HepG2 (cell line): Measurements from ENCODE around the gene TM9SF2. TPM values are rescaled to one million over a fixed set of nuclear protein-coding genes. Genes with fewer than 3 reads are reported as not detected.

Experiments
- ARHGAP35 ChIP-seq: sonication (generic); formaldehyde crosslinking; IDR thresholded peaks from 2 replicates; pipeline ENCODE4 v1.9.0; 2022; ENCODE audit warnings: mild to moderate bottlenecking, inconsistent platforms, moderate library complexity, missing genetic modification reagents, borderline replicate concordance
- ATRX ChIP-seq: sonication (generic); formaldehyde crosslinking; IDR thresholded peaks from 2 replicates; pipeline ENCODE4 v1.4.0; 2020; ENCODE audit warnings: missing genetic modification reagents, borderline replicate concordance
- CAMTA2 ChIP-seq: sonication (generic); formaldehyde crosslinking; IDR thresholded peaks from 2 replicates; pipeline ENCODE4 v1.4.0; 2020; ENCODE audit warnings: mild to moderate bottlenecking, missing genetic modification reagents, borderline replicate concordance
- CEBPG ChIP-seq: IDR thresholded peaks from 2 replicates; pipeline ENCODE4 v1.6.1; 2016
- FOSL2 ChIP-seq: sonication (generic); formaldehyde crosslinking; IDR thresholded peaks from 2 replicates; pipeline ENCODE4 v1.4.0; 2020; ENCODE audit warnings: missing genetic modification reagents
- HBP1 ChIP-seq: IDR thresholded peaks from 2 replicates; pipeline ENCODE4 v1.6.1; 2016; ENCODE audit warnings: low read depth, control low read depth
- IRF2 ChIP-seq: IDR thresholded peaks from 2 replicates; pipeline ENCODE4 v1.6.1; 2018; ENCODE audit warnings: missing genetic modification reagents, missing compliant biosample characterization
- JARID2 ChIP-seq: sonication (generic); formaldehyde crosslinking; IDR thresholded peaks from 2 replicates; pipeline ENCODE4 v1.8.1; 2023; ENCODE audit warnings: missing genetic modification reagents, inconsistent platforms; ENCODE audit not compliant: insufficient replicate concordance
- MAFG ChIP-seq: sonication (generic); formaldehyde crosslinking; IDR thresholded peaks from 2 replicates; pipeline ENCODE4 v1.5.1; 2020; ENCODE audit warnings: mild to moderate bottlenecking, missing genetic modification reagents
- PATZ1 ChIP-seq: sonication (generic); formaldehyde crosslinking; IDR thresholded peaks from 2 replicates; pipeline ENCODE4 v1.4.0; 2020; ENCODE audit warnings: missing genetic modification reagents
- POGZ ChIP-seq: sonication (generic); formaldehyde crosslinking; IDR thresholded peaks from 2 replicates; pipeline ENCODE4 v1.4.0; 2020; ENCODE audit warnings: mild to moderate bottlenecking, missing genetic modification reagents
- POLR2G ChIP-seq: fragments of 200-400 bp; formaldehyde crosslinking; IDR thresholded peaks from 2 replicates; pipeline ENCODE4 v1.6.1; 2018; ENCODE audit warnings: mild to moderate bottlenecking, low read depth, low read length, moderate library complexity
- PRDM15 ChIP-seq: sonication (generic); formaldehyde crosslinking; IDR thresholded peaks from 2 replicates; pipeline ENCODE4 v1.4.0; 2020; ENCODE audit warnings: missing genetic modification reagents
- REXO4 ChIP-seq: sonication (generic); formaldehyde crosslinking; IDR thresholded peaks from 2 replicates; pipeline ENCODE4 v1.8.0; 2022; ENCODE audit warnings: missing genetic modification reagents, mild to moderate bottlenecking, borderline replicate concordance
- RFXAP ChIP-seq: sonication (generic); formaldehyde crosslinking; IDR thresholded peaks from 2 replicates; pipeline ENCODE4 v1.4.0; 2020; ENCODE audit warnings: missing genetic modification reagents, borderline replicate concordance
- SIX4 ChIP-seq: sonication (generic); formaldehyde crosslinking; IDR thresholded peaks from 2 replicates; pipeline ENCODE4 v1.4.0; 2020; ENCODE audit warnings: missing genetic modification reagents
- SMARCC2 ChIP-seq: fragments of 450-650 bp; IDR thresholded peaks from 2 replicates; pipeline ENCODE4 v1.6.1; 2017; ENCODE audit warnings: antibody characterized with exemption, mild to moderate bottlenecking
- SRF ChIP-seq: IDR thresholded peaks from 2 replicates; pipeline ENCODE4 v1.6.1; 2011; ENCODE audit warnings: mild to moderate bottlenecking, low read depth, low read length, moderate library complexity
- YEATS2 ChIP-seq: sonication (generic); formaldehyde crosslinking; IDR thresholded peaks from 2 replicates; pipeline ENCODE4 v1.4.0; 2020; ENCODE audit warnings: missing genetic modification reagents, borderline replicate concordance
- YEATS4 ChIP-seq: sonication (generic); formaldehyde crosslinking; IDR thresholded peaks from 2 replicates; pipeline ENCODE4 v1.4.0; 2020; ENCODE audit warnings: missing genetic modification reagents, borderline replicate concordance
- ZNF382 ChIP-seq: sonication (generic); formaldehyde crosslinking; IDR thresholded peaks from 2 replicates; pipeline ENCODE4 v1.5.0; 2020; ENCODE audit warnings: missing genetic modification reagents, mild to moderate bottlenecking, borderline replicate concordance
- ZNF556 ChIP-seq: sonication (generic); formaldehyde crosslinking; IDR thresholded peaks from 2 replicates; pipeline ENCODE4 v1.4.0; 2020; ENCODE audit warnings: mild to moderate bottlenecking, missing genetic modification reagents, borderline replicate concordance
- ZNF766 ChIP-seq: sonication (generic); formaldehyde crosslinking; IDR thresholded peaks from 2 replicates; pipeline ENCODE4 v1.5.0; 2020; ENCODE audit warnings: missing genetic modification reagents, borderline replicate concordance
- ZNF83 ChIP-seq: sonication (generic); formaldehyde crosslinking; IDR thresholded peaks from 2 replicates; pipeline ENCODE4 v1.4.0; 2020; ENCODE audit warnings: missing genetic modification reagents, mild to moderate bottlenecking, borderline replicate concordance
- polyA plus RNA-seq, 8 experiments: library from polyadenylated mRNA; depleted of rRNA in 3 of 8; stranded (reverse) in 7 of 8; unstranded in 1 of 8; fragments of >200 nt; fragmentation: Illumina TruSeq in 4 of 8; extraction: Trizol in 4 of 8; gene quantifications; 2 replicates each; pipeline versions ENCODE4 v1.2.1 to v1.2.3, GENCODE V29; 2011 to 2016; ENCODE audit warnings: low read depth in 4 of 8, missing spikeins in 1 of 8, mixed read lengths in 1 of 8; ENCODE audit not compliant: insufficient read depth in 1 of 8
- total RNA-seq, 5 experiments: library from RNA; depleted of rRNA; stranded (reverse); fragments of >200 nt; fragmentation: Illumina TruSeq; extraction: Trizol; gene quantifications; 2 replicates each; pipeline ENCODE4 v1.2.3, GENCODE V29; 2016; ENCODE audit warnings: low read depth in 1 of 5

TM9SF2 gene
- total and polyA plus RNA-seq, 2 of the 13 experiments (the other 11 are each of a cell fraction or from before 2014, with no cell fraction given): 94.1 to 123 TPM

GRCh38 chr13:99606324-99607066 is 105.2 kb downstream of the TM9SF2 start, which contains the start of gene CLYBL (continued):
- TF ChIP-seq YEATS4 (CRISPR knock-in tag): peak; percentile 72; the same call in 1 of the 2 replicates
- TF ChIP-seq POGZ (CRISPR knock-in tag): peak; percentile 84
- TF ChIP-seq SMARCC2: no peak
- no peak for TF ChIP-seq ARHGAP35
- peak; percentile 69; the same call in 1 of the 2 replicates for TF ChIP-seq IRF2 (CRISPR knock-in tag)
- no peak for TF ChIP-seq ATRX (CRISPR knock-in tag)
- peak; percentile 53 for TF ChIP-seq PATZ1 (CRISPR knock-in tag)
- no peak for TF ChIP-seq JARID2
- TF ChIP-seq POLR2G: peak; percentile 82
- TF ChIP-seq ZNF556 (CRISPR knock-in tag): peak; percentile 36; the same call in 1 of the 2 replicates
- TF ChIP-seq CAMTA2 (CRISPR knock-in tag): peak; percentile 72; the same call in 1 of the 2 replicates
- no peak for TF ChIP-seq YEATS2 (CRISPR knock-in tag)
- no peak for TF ChIP-seq ZNF766 (CRISPR knock-in tag)
- TF ChIP-seq SRF: no peak
- TF ChIP-seq ZNF382 (CRISPR knock-in tag): no peak
- no peak; the same call in 1 of the 2 replicates for TF ChIP-seq FOSL2 (CRISPR knock-in tag)
- TF ChIP-seq REXO4 (CRISPR knock-in tag): no peak
- TF ChIP-seq SIX4 (CRISPR knock-in tag): peak; percentile 39; the same call in 1 of the 2 replicates
- TF ChIP-seq ZNF83: no peak
- no peak for TF ChIP-seq MAFG (CRISPR knock-in tag)
- no peak for TF ChIP-seq HBP1
- TF ChIP-seq PRDM15 (CRISPR knock-in tag): no peak; the same call in 1 of the 2 replicates
- no peak for TF ChIP-seq RFXAP (CRISPR knock-in tag)
- no peak for TF ChIP-seq CEBPG (CRISPR knock-in tag)
